Liver (tissue), 9 donors: Measurements from ENCODE around the gene ALDH1L1. TPM values are rescaled to one million over a fixed set of nuclear protein-coding genes. Genes with fewer than 3 reads are reported as not detected.

Source experiments
- DNase-seq: peaks from one replicate; pipeline ENCODE4 v3.0.0-alpha.2; 2017; ENCODE audit warnings: low spot score
- H3K27ac ChIP-seq, 2 donors: one replicate each; pipeline ENCODE4 v1.7.0; 2013; ENCODE audit warnings: inconsistent platforms in 2 of 2, low read length in 2 of 2, control low read depth in 1 of 2, low read depth in 1 of 2, mild to moderate bottlenecking in 1 of 2
- H3K27me3 ChIP-seq, 4 donors: one replicate each; pipeline versions ENCODE4 v1.6.1 to v1.7.0; 2013; ENCODE audit warnings: low read length in 3 of 4, inconsistent platforms in 1 of 4, mild to moderate bottlenecking in 1 of 4, moderate library complexity in 1 of 4; ENCODE audit not compliant: control insufficient read depth in 4 of 4, insufficient read depth in 4 of 4
- H3K36me3 ChIP-seq, 4 donors: one replicate each; pipeline versions ENCODE4 v1.6.1 to v1.7.0; 2013; ENCODE audit warnings: low read length in 3 of 4, mild to moderate bottlenecking in 3 of 4, low read depth in 1 of 4, moderate library complexity in 1 of 4; ENCODE audit not compliant: control insufficient read depth in 4 of 4, insufficient read depth in 3 of 4
- H3K4me1 ChIP-seq, 4 donors: one replicate each; pipeline versions ENCODE4 v1.6.1 to v1.7.0; 2013; ENCODE audit warnings: low read length in 3 of 4, mild to moderate bottlenecking in 3 of 4, moderate library complexity in 1 of 4; ENCODE audit not compliant: control insufficient read depth in 4 of 4, insufficient read depth in 4 of 4
- H3K4me3 ChIP-seq, 3 donors: one replicate each; pipeline versions ENCODE4 v1.6.1 to v1.7.0; 2013; ENCODE audit warnings: low read length in 3 of 3, control low read depth in 1 of 3, low read depth in 1 of 3, mild to moderate bottlenecking in 1 of 3
- H3K9ac ChIP-seq, 2 donors: one replicate each; pipeline ENCODE4 v1.7.0; 2013; ENCODE audit warnings: low read length in 2 of 2, mild to moderate bottlenecking in 2 of 2, moderate library complexity in 2 of 2, control low read depth in 1 of 2, low read depth in 1 of 2
- H3K9me3 ChIP-seq, 4 donors: one replicate each; pipeline versions ENCODE4 v1.6.1 to v1.7.0; 2013; ENCODE audit warnings: low read length in 3 of 4; ENCODE audit not compliant: control insufficient read depth in 4 of 4
- EGR1 ChIP-seq, 2 donors: IDR thresholded peaks; 2 replicates each; pipeline ENCODE4 v1.6.1; 2016 to 2018; ENCODE audit warnings: antibody characterized with exemption in 2 of 2, low read depth in 2 of 2
- FOXA1 ChIP-seq: IDR thresholded peaks from 2 replicates; pipeline ENCODE4 v1.6.1; 2016; ENCODE audit warnings: antibody characterized with exemption
- FOXA2 ChIP-seq: IDR thresholded peaks from 2 replicates; pipeline ENCODE4 v1.6.1; 2016; ENCODE audit warnings: antibody characterized with exemption
- GABPA ChIP-seq, 2 donors: IDR thresholded peaks in 1 of 2; conservative IDR thresholded peaks in 1 of 2; 2 replicates each; pipeline ENCODE4 v1.6.1; 2016; ENCODE audit warnings: antibody characterized with exemption in 2 of 2, mild to moderate bottlenecking in 1 of 2, moderate library complexity in 1 of 2
- HNF4A ChIP-seq, 2 donors: conservative IDR thresholded peaks; 2 replicates each; pipeline ENCODE4 v1.6.1; 2016; ENCODE audit warnings: antibody characterized with exemption in 2 of 2, mild to moderate bottlenecking in 2 of 2
- HNF4G ChIP-seq: IDR thresholded peaks from 2 replicates; pipeline ENCODE4 v1.6.1; 2016; ENCODE audit warnings: antibody characterized with exemption
- JUND ChIP-seq, 2 donors: IDR thresholded peaks; 2 replicates each; pipeline ENCODE4 v1.6.1; 2016; ENCODE audit warnings: antibody characterized with exemption in 2 of 2
- NR2F2 ChIP-seq: IDR thresholded peaks from 2 replicates; pipeline ENCODE4 v1.6.1; 2016; ENCODE audit warnings: antibody characterized with exemption
- RAD21 ChIP-seq, 2 donors: IDR thresholded peaks; 2 replicates each; pipeline ENCODE4 v1.6.1; 2016; ENCODE audit warnings: antibody characterized with exemption in 2 of 2, mild to moderate bottlenecking in 2 of 2
- REST ChIP-seq: IDR thresholded peaks from 2 replicates; pipeline ENCODE4 v1.6.1; 2016; ENCODE audit warnings: antibody characterized with exemption, mild to moderate bottlenecking
- RXRA ChIP-seq, 2 donors: IDR thresholded peaks; 2 replicates each; pipeline ENCODE4 v1.6.1; 2017 to 2018; ENCODE audit warnings: antibody characterized with exemption in 2 of 2, mild to moderate bottlenecking in 1 of 2
- SP1 ChIP-seq: IDR thresholded peaks from 2 replicates; pipeline ENCODE4 v1.6.1; 2018; ENCODE audit warnings: antibody characterized with exemption, mild to moderate bottlenecking
- TAF1 ChIP-seq: conservative IDR thresholded peaks from 2 replicates; pipeline ENCODE4 v1.6.1; 2016; ENCODE audit warnings: antibody characterized with exemption, mild to moderate bottlenecking
- YY1 ChIP-seq: IDR thresholded peaks from 2 replicates; pipeline ENCODE4 v1.6.1; 2016; ENCODE audit warnings: antibody characterized with exemption, mild to moderate bottlenecking
- WGBS: extraction: QIAGEN DNeasy Blood & Tissue Kit; methylation state at CpG from one replicate; pipeline ENCODE4 v1.1.7; 2013; 5-methylcytosine and 5-hydroxymethylcytosine counted together
- polyA plus RNA-seq, 2 donors: library from polyadenylated mRNA; stranded (reverse) in 1 of 2; unstranded in 1 of 2; fragments of 200-250 nt in 1 of 2; fragments of >200 nt in 1 of 2; fragmentation: Nextera tagmentation in 1 of 2; extraction: Ambion mirVana in 1 of 2; gene quantifications; one replicate each; pipeline versions ENCODE4 v1.2.1 to v1.2.3, GENCODE V29; 2013 to 2015
- total RNA-seq, 2 donors: library from RNA; depleted of rRNA; stranded (reverse); fragments of >200 nt; gene quantifications; one replicate each; pipeline ENCODE4 v1.2.3, GENCODE V29; 2014
- TF ChIP-seq, protein P1 (sequence below): IDR thresholded peaks from 2 replicates; pipeline ENCODE4 v1.6.1; 2016; ENCODE audit warnings: antibody characterized with exemption
- TF ChIP-seq, protein P2 (sequence below): IDR thresholded peaks from 2 replicates; pipeline ENCODE4 v1.6.1; 2016; ENCODE audit warnings: antibody characterized with exemption
- TF ChIP-seq, protein P3 (sequence below): fragments of 150-350 bp; IDR thresholded peaks from 2 replicates; pipeline ENCODE4 v1.5.1; 2017; ENCODE audit warnings: improper control_type of control experiment, low read depth, low read length; ENCODE audit not compliant: missing input control
- TF ChIP-seq, protein P4 (sequence below): IDR thresholded peaks from 2 replicates; pipeline ENCODE4 v1.6.1; 2016; ENCODE audit warnings: antibody characterized with exemption
- donor health status: healthy.
- donor health status: healthy.
- donor health status: healthy.
- donor health status: healthy.
- donor health status: healthy.

The ALDH1L1 gene
- total and polyA plus RNA-seq, 4 donors, result 46.7 to 234 (median 147) TPM

DNA sequence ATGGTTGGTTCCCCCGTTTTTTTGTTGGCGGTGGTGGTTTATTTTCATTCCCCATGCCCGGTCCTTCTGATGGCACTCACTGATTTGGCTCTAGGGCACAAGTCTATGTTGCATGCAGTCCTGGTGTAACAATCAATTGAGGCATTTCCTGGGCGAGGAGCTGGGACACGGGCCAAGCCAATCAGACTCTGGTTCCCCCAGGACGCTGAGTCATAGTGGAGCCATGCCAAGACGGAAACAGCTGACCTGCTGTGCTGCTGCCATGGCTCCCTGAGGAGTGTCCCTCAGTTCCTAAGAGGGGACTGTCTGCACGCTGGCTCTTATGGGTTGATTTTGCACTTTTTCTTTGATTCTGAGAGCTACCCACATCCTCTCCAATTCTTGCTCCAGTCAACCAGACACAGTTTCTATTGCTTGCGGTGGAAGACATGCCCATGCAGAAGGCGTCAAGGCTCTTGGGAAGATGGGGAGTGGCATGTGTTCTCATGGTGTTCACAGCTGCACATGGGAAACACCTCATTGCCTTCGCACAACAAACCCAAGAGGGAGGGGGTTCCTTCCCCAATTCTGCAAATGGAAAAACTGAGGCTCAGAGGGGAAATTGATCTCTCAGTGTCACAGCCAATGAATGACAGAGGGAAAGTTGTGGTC lies 28.3 kb upstream of the ALDH1L1 start:
- Histone ChIP-seq H3K9ac (no peak overlapping the region), H3K36me3 (no peaks in the 10 kb centered on the region), H3K9me3 (no peaks in the 10 kb centered on the region), H3K4me1 (peaks cover 0 to 11% (median 6%) of the 10 kb centered on the region in 4 donors), H3K27me3 (no peaks in the 10 kb centered on the region), H3K4me3 (no peak overlapping the region), H3K27ac (no peak overlapping the region)
- no peak for DNase-seq
- TF ChIP-seq, protein P1, sequence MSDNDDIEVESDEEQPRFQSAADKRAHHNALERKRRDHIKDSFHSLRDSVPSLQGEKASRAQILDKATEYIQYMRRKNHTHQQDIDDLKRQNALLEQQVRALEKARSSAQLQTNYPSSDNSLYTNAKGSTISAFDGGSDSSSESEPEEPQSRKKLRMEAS, result no peak
- TF ChIP-seq GABPA (IDR thresholded peaks at IDR 0.05 in 1 of 2, conservative IDR thresholded peaks at IDR 0.05 in 1 of 2), result peak in 1 of 2 donors; percentile 81
- TF ChIP-seq RAD21 (IDR thresholded peaks at IDR 0.05), result no peak
- TF ChIP-seq HNF4G, result no peak
- no peak for TF ChIP-seq REST
- TF ChIP-seq, protein P2, sequence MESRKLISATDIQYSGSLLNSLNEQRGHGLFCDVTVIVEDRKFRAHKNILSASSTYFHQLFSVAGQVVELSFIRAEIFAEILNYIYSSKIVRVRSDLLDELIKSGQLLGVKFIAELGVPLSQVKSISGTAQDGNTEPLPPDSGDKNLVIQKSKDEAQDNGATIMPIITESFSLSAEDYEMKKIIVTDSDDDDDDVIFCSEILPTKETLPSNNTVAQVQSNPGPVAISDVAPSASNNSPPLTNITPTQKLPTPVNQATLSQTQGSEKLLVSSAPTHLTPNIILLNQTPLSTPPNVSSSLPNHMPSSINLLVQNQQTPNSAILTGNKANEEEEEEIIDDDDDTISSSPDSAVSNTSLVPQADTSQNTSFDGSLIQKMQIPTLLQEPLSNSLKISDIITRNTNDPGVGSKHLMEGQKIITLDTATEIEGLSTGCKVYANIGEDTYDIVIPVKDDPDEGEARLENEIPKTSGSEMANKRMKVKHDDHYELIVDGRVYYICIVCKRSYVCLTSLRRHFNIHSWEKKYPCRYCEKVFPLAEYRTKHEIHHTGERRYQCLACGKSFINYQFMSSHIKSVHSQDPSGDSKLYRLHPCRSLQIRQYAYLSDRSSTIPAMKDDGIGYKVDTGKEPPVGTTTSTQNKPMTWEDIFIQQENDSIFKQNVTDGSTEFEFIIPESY, result no peak
- TF ChIP-seq FOXA1, result no peak
- no peak for TF ChIP-seq NR2F2
- no peak for TF ChIP-seq TAF1
- TF ChIP-seq, protein P3, sequence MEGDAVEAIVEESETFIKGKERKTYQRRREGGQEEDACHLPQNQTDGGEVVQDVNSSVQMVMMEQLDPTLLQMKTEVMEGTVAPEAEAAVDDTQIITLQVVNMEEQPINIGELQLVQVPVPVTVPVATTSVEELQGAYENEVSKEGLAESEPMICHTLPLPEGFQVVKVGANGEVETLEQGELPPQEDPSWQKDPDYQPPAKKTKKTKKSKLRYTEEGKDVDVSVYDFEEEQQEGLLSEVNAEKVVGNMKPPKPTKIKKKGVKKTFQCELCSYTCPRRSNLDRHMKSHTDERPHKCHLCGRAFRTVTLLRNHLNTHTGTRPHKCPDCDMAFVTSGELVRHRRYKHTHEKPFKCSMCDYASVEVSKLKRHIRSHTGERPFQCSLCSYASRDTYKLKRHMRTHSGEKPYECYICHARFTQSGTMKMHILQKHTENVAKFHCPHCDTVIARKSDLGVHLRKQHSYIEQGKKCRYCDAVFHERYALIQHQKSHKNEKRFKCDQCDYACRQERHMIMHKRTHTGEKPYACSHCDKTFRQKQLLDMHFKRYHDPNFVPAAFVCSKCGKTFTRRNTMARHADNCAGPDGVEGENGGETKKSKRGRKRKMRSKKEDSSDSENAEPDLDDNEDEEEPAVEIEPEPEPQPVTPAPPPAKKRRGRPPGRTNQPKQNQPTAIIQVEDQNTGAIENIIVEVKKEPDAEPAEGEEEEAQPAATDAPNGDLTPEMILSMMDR, result no peak
- TF ChIP-seq, protein P4, sequence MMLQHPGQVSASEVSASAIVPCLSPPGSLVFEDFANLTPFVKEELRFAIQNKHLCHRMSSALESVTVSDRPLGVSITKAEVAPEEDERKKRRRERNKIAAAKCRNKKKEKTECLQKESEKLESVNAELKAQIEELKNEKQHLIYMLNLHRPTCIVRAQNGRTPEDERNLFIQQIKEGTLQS, result no peak
- TF ChIP-seq YY1, result peak; percentile 42
- TF ChIP-seq RXRA (IDR thresholded peaks at IDR 0.05), result peak in 1 of 2 donors; percentile 31
- TF ChIP-seq FOXA2, result no peak
- peak; percentile 21 for TF ChIP-seq SP1
- peak; percentile 27 to 53 for TF ChIP-seq HNF4A (conservative IDR thresholded peaks at IDR 0.05)
- TF ChIP-seq JUND (IDR thresholded peaks at IDR 0.05), result peak; percentile 75 to 81
- no peak for TF ChIP-seq EGR1 (IDR thresholded peaks at IDR 0.05; ENCODE audit: low read depth in 2 of 2)
- WGBS, result 55% methylated on average over 11 of the region's 11 CpGs
